Measurements from ENCODE around the gene BCAS1.

DNA sequence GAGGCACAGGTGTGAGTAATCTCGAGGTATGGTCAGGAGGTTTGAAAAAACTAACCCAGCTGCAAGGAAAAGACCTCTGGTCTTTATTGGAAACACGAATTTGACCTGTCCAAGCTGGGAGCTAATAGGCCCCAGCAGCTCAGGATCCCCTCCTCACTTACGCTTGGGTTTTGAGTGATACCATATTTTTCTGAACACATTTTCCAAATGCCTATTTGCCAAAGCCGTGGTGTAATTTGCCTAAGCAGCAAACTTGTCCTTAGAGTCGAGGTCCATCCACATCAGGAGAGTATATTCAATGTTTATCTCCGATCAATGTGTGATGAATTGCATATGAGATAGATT, 128.0 kb downstream of the BCAS1 start:
- TF ChIP-seq, protein P1, sequence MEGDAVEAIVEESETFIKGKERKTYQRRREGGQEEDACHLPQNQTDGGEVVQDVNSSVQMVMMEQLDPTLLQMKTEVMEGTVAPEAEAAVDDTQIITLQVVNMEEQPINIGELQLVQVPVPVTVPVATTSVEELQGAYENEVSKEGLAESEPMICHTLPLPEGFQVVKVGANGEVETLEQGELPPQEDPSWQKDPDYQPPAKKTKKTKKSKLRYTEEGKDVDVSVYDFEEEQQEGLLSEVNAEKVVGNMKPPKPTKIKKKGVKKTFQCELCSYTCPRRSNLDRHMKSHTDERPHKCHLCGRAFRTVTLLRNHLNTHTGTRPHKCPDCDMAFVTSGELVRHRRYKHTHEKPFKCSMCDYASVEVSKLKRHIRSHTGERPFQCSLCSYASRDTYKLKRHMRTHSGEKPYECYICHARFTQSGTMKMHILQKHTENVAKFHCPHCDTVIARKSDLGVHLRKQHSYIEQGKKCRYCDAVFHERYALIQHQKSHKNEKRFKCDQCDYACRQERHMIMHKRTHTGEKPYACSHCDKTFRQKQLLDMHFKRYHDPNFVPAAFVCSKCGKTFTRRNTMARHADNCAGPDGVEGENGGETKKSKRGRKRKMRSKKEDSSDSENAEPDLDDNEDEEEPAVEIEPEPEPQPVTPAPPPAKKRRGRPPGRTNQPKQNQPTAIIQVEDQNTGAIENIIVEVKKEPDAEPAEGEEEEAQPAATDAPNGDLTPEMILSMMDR (conservative IDR thresholded peaks at IDR 0.05; ENCODE audit: low read length), result no peak
- no peak for TF ChIP-seq EZH2phosphoT487 (IDR thresholded peaks at IDR 0.05; ENCODE audit: borderline replicate concordance, low read depth, low read length)
